Transverse colon (tissue), 4 donors: ENCODE measurements around the gene GALNT10. TPM values are rescaled to one million over a fixed set of nuclear protein-coding genes. Genes with fewer than 3 reads are reported as not detected.

ENCODE experiments used
- DNase-seq: peaks from one replicate; pipeline ENCODE4 v3.0.0-alpha.2; 2019
- H3K27ac ChIP-seq, 4 donors: fragments of 200-600 bp; sonication (generic); 2 replicates each; pipeline ENCODE4 v1.5.1; 2016 to 2018; ENCODE audit warnings: inconsistent platforms in 4 of 4
- H3K27me3 ChIP-seq: fragments of 200-600 bp; sonication (generic); 2 replicates; pipeline ENCODE4 v1.5.1; 2017; ENCODE audit warnings: inconsistent platforms
- H3K36me3 ChIP-seq, 4 donors: fragments of 200-600 bp; sonication (generic); 2 replicates each; pipeline ENCODE4 v1.5.1; 2017 to 2019; ENCODE audit warnings: inconsistent platforms in 4 of 4
- H3K4me1 ChIP-seq, 4 donors: fragments of 200-600 bp; sonication (generic); 2 replicates each; pipeline ENCODE4 v1.5.1; 2017 to 2020; ENCODE audit warnings: inconsistent platforms in 4 of 4
- H3K4me3 ChIP-seq, 4 donors: fragments of 200-600 bp; sonication (generic); 1 replicate in 1 of 4; 2 replicates in 3 of 4; pipeline versions ENCODE4 v1.5.1 to v1.6.1; 2017 to 2019; ENCODE audit warnings: inconsistent platforms in 4 of 4
- H3K9me3 ChIP-seq, 2 donors: fragments of 200-600 bp; sonication (generic); 2 replicates each; pipeline ENCODE4 v1.5.1; 2017 to 2019; ENCODE audit warnings: inconsistent platforms in 2 of 2
- CTCF ChIP-seq, 5 experiments: fragments of 200-600 bp in 3 of 5; fragments of 450-650 bp in 2 of 5; sonication (generic) in 3 of 5; IDR thresholded peaks; 1 replicate in 2 of 5; 2 replicates in 3 of 5; pipeline ENCODE4 v1.5.1; 2016 to 2017; ENCODE audit warnings: antibody characterized with exemption in 5 of 5, inconsistent platforms in 3 of 5, mild to moderate bottlenecking in 2 of 5, moderate library complexity in 1 of 5
- EP300 ChIP-seq: sonication (generic); formaldehyde crosslinking; IDR thresholded peaks from one replicate; pipeline ENCODE4 v1.6.1; 2017; ENCODE audit warnings: antibody characterized with exemption, low read depth
- POLR2A ChIP-seq: fragments of 450-650 bp; IDR thresholded peaks from one replicate; pipeline ENCODE4 v1.6.1; 2016; ENCODE audit warnings: antibody characterized with exemption, mild to moderate bottlenecking, moderate library complexity
- POLR2AphosphoS5 ChIP-seq, 3 donors: sonication (generic); formaldehyde crosslinking; IDR thresholded peaks; one replicate each; pipeline ENCODE4 v1.6.1; 2016; ENCODE audit warnings: antibody characterized with exemption in 3 of 3
- WGBS, 2 donors: methylation state at CpG; one replicate each; pipeline ENCODE4 v1.1.5; 2018; ENCODE audit warnings: low coverage in 1 of 2; 5-methylcytosine and 5-hydroxymethylcytosine counted together
- in situ Hi-C, 4 donors: fragments of 200-750 bp; cut with MboI; loops; one replicate each; pipeline versions ENCODE4 v1.15.0 to v1.15.1; 2017; ENCODE audit warnings: low sequenced_read_pairs in 3 of 4, low pct_ligation_motif_present in 1 of 4, low pct_unique_long_range_greater_than_20kb in 1 of 4
- intact Hi-C: fragments of 100-400 bp; cut with DNase I; formaldehyde crosslinking; loops from one replicate; pipeline ENCODE4 v1.15.1; 2023; ENCODE audit warnings: low total_unique reads
- total RNA-seq, 4 donors: library from RNA; depleted of rRNA; stranded (reverse); fragments of >200 nt; gene quantifications; one replicate each; pipeline ENCODE4 v1.1.0, GENCODE V29; 2016

GALNT10 gene
- total RNA-seq, 4 donors from 2014 or later, result 18.7 to 142 (median 39.3) TPM

- intact Hi-C loops, result no loop called here
- TF ChIP-seq POLR2AphosphoS5 (IDR thresholded peaks at IDR 0.05) (no peak), POLR2A (no peak), EP300 (no peak), CTCF (IDR thresholded peaks at IDR 0.05) (no peak)
Measured at GRCh38 chr5:154159343-154159742, 31.2 kb upstream of the GALNT10 start.

GRCh38 chr5:154162539-154163151 is 27.9 kb upstream of the GALNT10 start:
- in situ Hi-C loops, result no loop called here
- DNase-seq, result no peak
- H3K4me1 ChIP-seq, result no peaks in the 10 kb centered on the region
- intact Hi-C loops, result no loop called here
- no peak for TF ChIP-seq EP300
- no peak for TF ChIP-seq POLR2A
- TF ChIP-seq POLR2AphosphoS5 (IDR thresholded peaks at IDR 0.05), result no peak
- TF ChIP-seq CTCF (IDR thresholded peaks at IDR 0.05), result no peak
- no peak overlapping the region for H3K4me3 ChIP-seq
- 32 to 64% methylated on average over 3 to 6 of the region's 6 CpGs for WGBS, 2 donors
- no peaks in the 10 kb centered on the region for H3K36me3 ChIP-seq
- H3K27ac ChIP-seq, result no peak overlapping the region
- H3K27me3 ChIP-seq, result no peaks in the 10 kb centered on the region
- H3K9me3 ChIP-seq, result no peaks in the 10 kb centered on the region

More at GRCh38 chr5:154159343-154159742, 31.2 kb upstream of the GALNT10 start:
- in situ Hi-C loops, result no loop called here
- Histone ChIP-seq H3K36me3 (no peaks in the 10 kb centered on the region), H3K9me3 (no peaks in the 10 kb centered on the region), H3K4me3 (no peak overlapping the region), H3K4me1 (no peaks in the 10 kb centered on the region), H3K27me3 (no peaks in the 10 kb centered on the region), H3K27ac (no peak overlapping the region)
- no peak for DNase-seq

GRCh38 chr5:154163327-154164248 is 26.9 kb upstream of the GALNT10 start:
- TF ChIP-seq POLR2A, result no peak
- TF ChIP-seq CTCF (IDR thresholded peaks at IDR 0.05), result no peak
- TF ChIP-seq EP300, result no peak
- TF ChIP-seq POLR2AphosphoS5 (IDR thresholded peaks at IDR 0.05), result no peak
- in situ Hi-C loops (no loop called here), intact Hi-C loops (no loop called here)
- Histone ChIP-seq H3K4me1 (no peaks in the 10 kb centered on the region), H3K9me3 (no peaks in the 10 kb centered on the region), H3K27ac (no peak overlapping the region), H3K4me3 (no peak overlapping the region), H3K36me3 (no peaks in the 10 kb centered on the region), H3K27me3 (no peaks in the 10 kb centered on the region)
- 78 to 85% methylated on average over 4 of the region's 4 CpGs for WGBS, 2 donors
- no peak for DNase-seq

GRCh38 chr5:154164249-154164581 is 26.3 kb upstream of the GALNT10 start:
- H3K36me3 ChIP-seq, result no peaks in the 10 kb centered on the region
- H3K4me1 ChIP-seq, result no peaks in the 10 kb centered on the region
- WGBS, 2 donors, result 50 to 70% methylated on average over 1 of the region's 1 CpG
- no peaks in the 10 kb centered on the region for H3K9me3 ChIP-seq
- intact Hi-C loops, result no loop called here
- no peak overlapping the region for H3K4me3 ChIP-seq
- TF ChIP-seq EP300 (no peak), CTCF (IDR thresholded peaks at IDR 0.05) (no peak), POLR2AphosphoS5 (IDR thresholded peaks at IDR 0.05) (no peak), POLR2A (no peak)
- no peak overlapping the region for H3K27ac ChIP-seq
- in situ Hi-C loops, result no loop called here
- H3K27me3 ChIP-seq, result no peaks in the 10 kb centered on the region
- no peak for DNase-seq
